HCT116 (cell line): ENCODE data around the gene PARP6. TPM values are rescaled to one million over a fixed set of nuclear protein-coding genes. Genes with fewer than 3 reads are reported as not detected.

Experiments
- ATAC-seq: fragments of 200-7000 bp; cut with Tn5 transposase; 2 replicates; pipeline ENCODE4 v1.9.1; 2020; ENCODE audit warnings: mild to moderate bottlenecking, moderate library complexity
- Bru-seq: library from RNA; stranded (reverse); fragments of 400-500 nt; gene quantifications from one replicate; lab custom pipeline; 2021; lab: Mats Ljungman, UMichigan
- BruChase-seq, 2 experiments: library from RNA; stranded (reverse); fragments of 400-500 nt; gene quantifications; one replicate each; lab custom pipeline; 2021; lab: Mats Ljungman, UMichigan
- BruUV-seq: library from RNA; stranded (reverse); fragments of 400-500 nt; replicated peaks from 2 replicates; lab custom pipeline; 2021; lab: Mats Ljungman, UMichigan
- CTCF ChIA-PET: fragments of 300-600 bp; sonication (Branson Sonifier 250); formaldehyde crosslinking; loops from one replicate; lab custom pipeline; 2021; ENCODE audit warnings: antibody characterized with exemption; lab: Charles Lee
- POLR2A ChIA-PET: fragments of 300-600, 350-600 bp; sonication (Branson Sonifier 250); formaldehyde crosslinking; loops from one replicate; lab custom pipeline; 2021; ENCODE audit warnings: antibody characterized with exemption; lab: Charles Lee
- RAD21 ChIA-PET, 2 experiments: fragments of 300-600 bp; sonication (Branson Sonifier 250); formaldehyde crosslinking; loops; one replicate each; lab custom pipeline; 2023; ENCODE audit warnings: low total read pairs in 2 of 2; ENCODE audit not compliant: uncharacterized antibody in 2 of 2, unreplicated experiment in 2 of 2, low non-redundant PET in 1 of 2; lab: Charles Lee
- DNase-seq: peaks from one replicate; pipeline ENCODE4 v3.0.0-alpha.2; 2010; ENCODE audit warnings: low read depth, low spot score
- H2AFZ ChIP-seq: fragments of 200-600 bp; shearing (Covaris generic), sonication (generic); 2 replicates; pipeline ENCODE4 v1.6.1; 2017; ENCODE audit warnings: low read depth, mixed run types, mixed read lengths, antibody characterized with exemption, low read length; ENCODE audit not compliant: poor library complexity, severe bottlenecking
- H3K27ac ChIP-seq: 2 replicates; pipeline ENCODE4 v1.5.1; 2012; ENCODE audit warnings: low read depth, low read length
- H3K27me3 ChIP-seq: fragments of 200-600 bp; sonication (generic); 2 replicates; pipeline ENCODE4 v1.6.1; 2016; ENCODE audit warnings: mixed run types, low read length, mixed read lengths; ENCODE audit not compliant: insufficient read depth
- H3K36me3 ChIP-seq, 2 experiments: fragments of 200-500 bp in 1 of 2; fragments of 200-600 bp in 1 of 2; sonication (Bioruptor generic) in 1 of 2; sonication (generic) in 1 of 2; 2 replicates each; pipeline versions ENCODE4 v1.5.1 to v1.6.1; 2014 to 2016; ENCODE audit warnings: low read length in 2 of 2, inconsistent platforms in 1 of 2, mixed read lengths in 1 of 2, mixed run types in 1 of 2; ENCODE audit not compliant: insufficient read depth in 2 of 2, control insufficient read depth in 1 of 2
- H3K4me1 ChIP-seq, 2 experiments: fragments of 200-600 bp in 1 of 2; sonication (generic) in 1 of 2; 2 replicates each; pipeline versions ENCODE4 v1.5.1 to v1.6.1; 2012 to 2017; ENCODE audit warnings: low read length in 2 of 2, inconsistent platforms in 1 of 2, mild to moderate bottlenecking in 1 of 2, mixed read lengths in 1 of 2, mixed run types in 1 of 2, moderate library complexity in 1 of 2; ENCODE audit not compliant: insufficient read depth in 2 of 2, control insufficient read depth in 1 of 2
- H3K4me2 ChIP-seq: fragments of 200-600 bp; sonication (generic); 2 replicates; pipeline ENCODE4 v1.6.1; 2017; ENCODE audit warnings: mixed run types, low read length, mixed read lengths
- H3K4me3 ChIP-seq, 2 experiments: fragments of 200-600 bp in 1 of 2; sonication (generic) in 1 of 2; replicated peaks in 1 of 2; 2 replicates each; pipeline ENCODE4 v1.5.1; 2011 to 2016; ENCODE audit warnings: low read length in 2 of 2, control low read depth in 1 of 2, low read depth in 1 of 2, mild to moderate bottlenecking in 1 of 2, mixed read lengths in 1 of 2, mixed run types in 1 of 2
- H3K79me2 ChIP-seq: fragments of 200-600 bp; sonication (generic); 2 replicates; pipeline ENCODE4 v1.6.1; 2017; ENCODE audit warnings: mild to moderate bottlenecking, mixed run types, low read length, moderate library complexity, mixed read lengths; ENCODE audit not compliant: insufficient read depth
- H3K9ac ChIP-seq: fragments of 200-600 bp; sonication (generic); 2 replicates; pipeline ENCODE4 v1.6.1; 2016; ENCODE audit warnings: low read length, mixed read lengths
- H3K9me2 ChIP-seq: fragments of 200-600 bp; sonication (generic), shearing (Covaris generic); 2 replicates; pipeline ENCODE4 v1.6.1; 2017; ENCODE audit warnings: mixed run types, mild to moderate bottlenecking, moderate library complexity; ENCODE audit not compliant: insufficient read depth
- H3K9me3 ChIP-seq, 2 experiments: fragments of 200-500 bp in 1 of 2; fragments of 200-600 bp in 1 of 2; sonication (Bioruptor generic) in 1 of 2; sonication (generic) in 1 of 2; 2 replicates each; pipeline ENCODE4 v1.6.1; 2014 to 2017; ENCODE audit warnings: low read length in 2 of 2, mixed read lengths in 2 of 2, inconsistent platforms in 1 of 2, low read depth in 1 of 2, mild to moderate bottlenecking in 1 of 2, mixed run types in 1 of 2, moderate library complexity in 1 of 2; ENCODE audit not compliant: control insufficient read depth in 1 of 2, insufficient read depth in 1 of 2
- H4K20me1 ChIP-seq: fragments of 200-600 bp; sonication (generic), shearing (Covaris generic); 2 replicates; pipeline ENCODE4 v1.6.1; 2017; ENCODE audit warnings: mixed run types, mild to moderate bottlenecking, moderate library complexity; ENCODE audit not compliant: insufficient read depth
- ATF3 ChIP-seq: IDR thresholded peaks from 2 replicates; pipeline ENCODE4 v1.6.1; 2012
- CEBPB ChIP-seq: IDR thresholded peaks from 2 replicates; pipeline ENCODE4 v1.6.1; 2012; ENCODE audit warnings: low read depth
- POLR2A ChIP-seq: IDR thresholded peaks from 2 replicates; pipeline ENCODE4 v1.7.0; 2011; ENCODE audit warnings: borderline replicate concordance; ENCODE audit not compliant: insufficient read depth, insufficient read length; ENCODE audit errors: extremely low read depth
- POLR2AphosphoS5 ChIP-seq: IDR thresholded peaks from 2 replicates; pipeline ENCODE4 v1.6.1; 2011; ENCODE audit warnings: mild to moderate bottlenecking, low read depth, low read length, moderate library complexity
- SP1 ChIP-seq: IDR thresholded peaks from 2 replicates; pipeline ENCODE4 v1.6.1; 2012; ENCODE audit warnings: low read depth
- TCF7L2 ChIP-seq: IDR thresholded peaks from 2 replicates; pipeline ENCODE4 v1.7.0; 2011; ENCODE audit warnings: borderline replicate concordance, inconsistent platforms; ENCODE audit not compliant: insufficient read depth, insufficient read length; ENCODE audit errors: extremely low read depth
- ZFX ChIP-seq: fragments of 450-650 bp; IDR thresholded peaks from 2 replicates; pipeline ENCODE4 v1.6.1; 2017
- intact Hi-C: fragments of 100-400 bp; cut with micrococcal nuclease; formaldehyde crosslinking; loops from 2 replicates; pipeline ENCODE4 v1.10.0; 2022
- long read RNA-seq: library from polyadenylated mRNA; unstranded; transcript quantifications from one replicate; pipeline ENCODE4 v2.0.0, GENCODE V29; 2021; ENCODE audit not compliant: unreplicated experiment
- polyA plus RNA-seq: library from polyadenylated mRNA; unstranded; fragments of >200 nt; gene quantifications from 2 replicates; pipeline ENCODE4 v1.2.1, GENCODE V29; 2012; ENCODE audit warnings: missing spikeins
- total RNA-seq: library from RNA; stranded (reverse); gene quantifications from one replicate; pipeline ENCODE4 v1.2.1, GENCODE V29; 2021; ENCODE audit not compliant: unreplicated experiment
- TF ChIP-seq, protein P1 (sequence below): IDR thresholded peaks from 2 replicates; pipeline ENCODE4 v1.6.1; 2012
- TF ChIP-seq, protein P2 (sequence below), 3 experiments: fragments of 200-600 bp in 1 of 3; sonication (generic) in 1 of 3; IDR thresholded peaks in 2 of 3; conservative IDR thresholded peaks in 1 of 3; 2 replicates each; pipeline ENCODE4 v1.5.1; 2012 to 2017; ENCODE audit warnings: low read depth in 2 of 3, low read length in 2 of 3, antibody characterized with exemption in 1 of 3, borderline replicate concordance in 1 of 3, control low read depth in 1 of 3, mild to moderate bottlenecking in 1 of 3, mixed read lengths in 1 of 3, mixed run types in 1 of 3, moderate library complexity in 1 of 3; ENCODE audit not compliant: insufficient read depth in 1 of 3

PARP6 gene, protein sequence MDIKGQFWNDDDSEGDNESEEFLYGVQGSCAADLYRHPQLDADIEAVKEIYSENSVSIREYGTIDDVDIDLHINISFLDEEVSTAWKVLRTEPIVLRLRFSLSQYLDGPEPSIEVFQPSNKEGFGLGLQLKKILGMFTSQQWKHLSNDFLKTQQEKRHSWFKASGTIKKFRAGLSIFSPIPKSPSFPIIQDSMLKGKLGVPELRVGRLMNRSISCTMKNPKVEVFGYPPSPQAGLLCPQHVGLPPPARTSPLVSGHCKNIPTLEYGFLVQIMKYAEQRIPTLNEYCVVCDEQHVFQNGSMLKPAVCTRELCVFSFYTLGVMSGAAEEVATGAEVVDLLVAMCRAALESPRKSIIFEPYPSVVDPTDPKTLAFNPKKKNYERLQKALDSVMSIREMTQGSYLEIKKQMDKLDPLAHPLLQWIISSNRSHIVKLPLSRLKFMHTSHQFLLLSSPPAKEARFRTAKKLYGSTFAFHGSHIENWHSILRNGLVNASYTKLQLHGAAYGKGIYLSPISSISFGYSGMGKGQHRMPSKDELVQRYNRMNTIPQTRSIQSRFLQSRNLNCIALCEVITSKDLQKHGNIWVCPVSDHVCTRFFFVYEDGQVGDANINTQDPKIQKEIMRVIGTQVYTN
- 67.9 TPM for total RNA-seq
- polyA plus RNA-seq = 64.6 and 75.1 TPM in 2 replicates
- Bru-seq, nascent RNA = percentile 86 among the genes with signal in this experiment
- percentile 87 among the genes with signal in this experiment for BruChase-seq, experiment 1, labeled RNA remaining after a 6-hour chase
- percentile 87 among the genes with signal in this experiment for BruChase-seq, experiment 2, labeled RNA remaining after a 2-hour chase
- long read RNA-seq, partial matches to known transcripts = 8 of 37 reads
- long read RNA-seq, other reads (novel, unspliced or antisense) = 25 of 37 reads

GRCh38 chr15:72272213-72272996, at the start of gene PARP6:
PARP6 (minus strand) TSS chr15:72272554; CDS start chr15:72267477, 5,077 bp downstream.
- POLR2A ChIA-PET = no interaction called here
- peak; percentile 97 for DNase-seq
- H3K27ac ChIP-seq = peak within 1 kb of the TSS; percentile 85

More at GRCh38 chr15:72272213-72272996, at the start of gene PARP6:
- ChIA-PET RAD21 (no interaction called here), CTCF (interaction anchor here (1.5 kb wide), 1 partner anchor 13 kb away, joined by 4 read pairs; no protein-coding TSS in a partner anchor)
- TF ChIP-seq POLR2A = peak; percentile 57
- TF ChIP-seq, protein P1, sequence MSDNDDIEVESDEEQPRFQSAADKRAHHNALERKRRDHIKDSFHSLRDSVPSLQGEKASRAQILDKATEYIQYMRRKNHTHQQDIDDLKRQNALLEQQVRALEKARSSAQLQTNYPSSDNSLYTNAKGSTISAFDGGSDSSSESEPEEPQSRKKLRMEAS = peak; percentile 96
- TF ChIP-seq POLR2AphosphoS5 = peak; percentile 50
- TF ChIP-seq ATF3 = no peak
- peak; percentile 10 for TF ChIP-seq TCF7L2
- peak; percentile 62; the same call in 1 of the 2 replicates for TF ChIP-seq SP1
- TF ChIP-seq, protein P2, sequence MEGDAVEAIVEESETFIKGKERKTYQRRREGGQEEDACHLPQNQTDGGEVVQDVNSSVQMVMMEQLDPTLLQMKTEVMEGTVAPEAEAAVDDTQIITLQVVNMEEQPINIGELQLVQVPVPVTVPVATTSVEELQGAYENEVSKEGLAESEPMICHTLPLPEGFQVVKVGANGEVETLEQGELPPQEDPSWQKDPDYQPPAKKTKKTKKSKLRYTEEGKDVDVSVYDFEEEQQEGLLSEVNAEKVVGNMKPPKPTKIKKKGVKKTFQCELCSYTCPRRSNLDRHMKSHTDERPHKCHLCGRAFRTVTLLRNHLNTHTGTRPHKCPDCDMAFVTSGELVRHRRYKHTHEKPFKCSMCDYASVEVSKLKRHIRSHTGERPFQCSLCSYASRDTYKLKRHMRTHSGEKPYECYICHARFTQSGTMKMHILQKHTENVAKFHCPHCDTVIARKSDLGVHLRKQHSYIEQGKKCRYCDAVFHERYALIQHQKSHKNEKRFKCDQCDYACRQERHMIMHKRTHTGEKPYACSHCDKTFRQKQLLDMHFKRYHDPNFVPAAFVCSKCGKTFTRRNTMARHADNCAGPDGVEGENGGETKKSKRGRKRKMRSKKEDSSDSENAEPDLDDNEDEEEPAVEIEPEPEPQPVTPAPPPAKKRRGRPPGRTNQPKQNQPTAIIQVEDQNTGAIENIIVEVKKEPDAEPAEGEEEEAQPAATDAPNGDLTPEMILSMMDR (IDR thresholded peaks at IDR 0.05 in 2 of 3, conservative IDR thresholded peaks at IDR 0.05 in 1 of 3; ENCODE audit: borderline replicate concordance in 1 of 3, insufficient read depth in 1 of 3, low read depth in 2 of 3, low read length in 2 of 3) = peak; percentile 40 to 71 (median 56); a peak in 5 of 6 replicates
- TF ChIP-seq ZFX = peak; percentile 92
- no peak for TF ChIP-seq CEBPB
- peaks cover 9 to 17% of the 10 kb centered on the region in 2 experiments; a peak in 2 of 4 replicates for H3K4me1 ChIP-seq
- H2AFZ ChIP-seq = no peak within 1 kb of the TSS
- peaks cover 28% of the 10 kb centered on the region for H3K79me2 ChIP-seq
- H3K9me2 ChIP-seq = no peaks in the 10 kb centered on the region
- no peaks in the 10 kb centered on the region for H3K27me3 ChIP-seq
- H4K20me1 ChIP-seq = no peaks in the 10 kb centered on the region
- peak within 1 kb of the TSS; percentile 82 for H3K4me2 ChIP-seq
- H3K36me3 ChIP-seq = peaks cover 5 to 7% of the 10 kb centered on the region in 2 experiments; a peak in 3 of 4 replicates
- BruUV-seq = no TSS peak
- intact Hi-C loops = loop anchor here (2.0 kb wide), 1 partner anchor 40 kb away; no protein-coding TSS in a partner anchor
- H3K9me3 ChIP-seq = no peaks in the 10 kb centered on the region
- H3K9ac ChIP-seq = peak within 1 kb of the TSS; percentile 86
- peak; percentile 96 for ATAC-seq
- H3K4me3 ChIP-seq = peak within 1 kb of the TSS; percentile 79 to 91
